GM18508 (cell line): ENCODE results near the gene GSTT2.
"Not testable (repeated sequence)": the region's sequence is repeated elsewhere in the genome, so short reads cannot be mapped to it uniquely, and the experiment has no call there.

ENCODE experiments used
- ATAC-seq: cut with Tn5 transposase; IDR thresholded peaks from one replicate; pipeline ENCODE4 v1.9.1; 2021; ENCODE audit warnings: moderate number of reproducible peaks; ENCODE audit not compliant: insufficient read depth, unreplicated experiment

Gene GSTT2

DNA sequence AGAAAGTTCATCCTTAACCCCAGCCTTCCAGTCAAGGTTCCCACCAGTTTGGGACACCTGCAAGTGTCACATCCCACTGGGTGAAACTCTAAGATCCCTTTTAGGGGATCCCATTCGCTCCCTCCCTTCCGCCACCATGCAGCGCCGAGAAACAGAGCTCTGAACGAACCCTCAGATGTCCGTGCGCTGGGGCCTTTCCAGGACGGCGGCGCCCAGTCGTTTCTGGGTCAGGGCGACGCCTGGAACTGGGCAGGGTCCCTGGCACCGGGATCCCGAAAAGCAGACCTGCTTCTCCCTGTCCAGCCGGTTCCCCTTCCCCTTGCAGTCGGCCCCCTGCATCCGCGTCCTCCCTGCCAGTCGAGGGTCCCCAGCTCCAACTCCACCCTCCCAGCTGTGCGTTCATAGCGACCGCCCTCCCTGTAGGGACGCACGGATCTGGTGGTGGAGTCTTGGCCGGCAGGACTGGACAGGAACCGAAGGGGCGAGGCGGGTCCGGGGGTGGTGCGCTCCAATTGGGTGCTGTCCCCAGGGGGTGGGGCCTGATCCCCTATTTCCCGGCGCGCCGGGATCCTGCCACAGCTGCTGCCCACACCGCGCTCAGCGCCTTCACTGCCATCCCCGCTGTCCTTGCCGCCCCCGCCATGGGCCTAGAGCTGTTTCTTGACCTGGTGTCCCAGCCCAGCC, at the start of gene GSTT2:
TSS of gene GSTT2 (plus strand) at position 578 of the 684 bp plus-strand sequence.
- ATAC-seq: not testable (repeated sequence)

DNA sequence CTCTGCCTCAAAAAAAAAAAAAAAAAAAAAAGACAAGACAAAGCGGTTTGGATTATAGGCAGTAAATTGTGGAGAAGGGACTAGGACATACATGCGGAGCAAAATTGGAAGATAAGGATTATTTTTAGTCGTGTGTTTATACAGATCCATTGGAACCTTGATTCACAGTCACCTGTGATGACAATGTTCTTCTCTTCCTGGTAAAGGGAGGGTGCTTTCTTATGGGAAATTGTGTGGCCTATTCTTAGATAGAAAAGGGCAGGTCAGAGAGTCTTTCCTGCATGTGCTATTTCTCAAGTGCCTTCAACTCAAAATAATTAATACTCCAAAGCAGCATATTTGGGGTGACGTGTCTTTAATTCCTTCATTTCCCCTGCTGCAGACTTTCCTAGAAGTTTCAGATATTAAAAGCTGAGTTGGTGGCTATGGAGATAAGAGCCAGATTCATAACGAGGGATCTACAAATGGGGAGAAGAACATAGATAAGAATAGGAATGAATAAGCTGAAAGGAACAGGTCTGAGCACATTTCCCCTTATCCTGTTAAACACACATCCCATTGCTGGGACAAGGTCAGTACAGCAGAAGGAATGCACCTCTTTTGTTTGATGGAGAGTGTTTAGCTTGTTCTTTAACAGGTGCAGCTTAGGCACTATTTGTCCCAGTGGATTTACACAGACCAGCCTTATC, 41.5 kb upstream of the GSTT2 start:
- no peak for ATAC-seq

DNA sequence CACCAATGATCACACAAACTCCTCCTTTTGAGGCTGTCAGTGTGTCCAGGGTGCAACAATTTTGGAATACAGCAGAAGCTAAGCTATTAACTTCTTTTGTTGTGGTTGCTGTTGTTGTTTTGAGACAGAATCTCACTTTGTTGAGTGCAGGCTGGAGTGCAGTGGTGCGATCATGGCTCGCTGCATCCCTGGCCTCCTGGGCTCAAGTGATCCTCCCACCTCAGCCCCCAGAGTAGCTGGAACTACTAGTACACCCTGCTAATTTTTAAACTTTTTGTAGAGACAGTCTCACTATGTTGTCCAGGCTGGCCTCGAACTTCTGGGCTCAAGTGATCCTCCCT, 40.9 kb upstream of the GSTT2 start:
- ATAC-seq: no peak

DNA sequence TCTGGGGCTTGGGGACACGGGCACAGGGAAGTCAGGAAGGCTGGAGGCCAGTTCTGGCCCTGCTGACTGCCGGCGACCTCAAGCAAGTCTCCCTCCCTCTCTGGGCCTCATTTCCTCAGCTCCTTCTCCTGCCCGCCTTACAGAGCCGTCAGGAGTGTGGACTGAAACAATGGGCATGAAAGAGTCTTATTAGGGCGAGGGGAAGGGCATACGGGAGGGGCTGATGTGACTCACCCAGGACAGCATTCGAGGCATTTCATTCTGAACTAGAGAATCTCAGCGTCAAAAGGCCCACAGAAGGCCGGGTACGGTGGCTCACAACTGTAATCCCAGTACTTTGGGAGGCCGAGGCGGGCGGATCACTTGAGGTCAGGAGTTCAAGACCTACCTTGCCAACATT, 39.8 kb upstream of the GSTT2 start:
- not testable (repeated sequence) for ATAC-seq

DNA sequence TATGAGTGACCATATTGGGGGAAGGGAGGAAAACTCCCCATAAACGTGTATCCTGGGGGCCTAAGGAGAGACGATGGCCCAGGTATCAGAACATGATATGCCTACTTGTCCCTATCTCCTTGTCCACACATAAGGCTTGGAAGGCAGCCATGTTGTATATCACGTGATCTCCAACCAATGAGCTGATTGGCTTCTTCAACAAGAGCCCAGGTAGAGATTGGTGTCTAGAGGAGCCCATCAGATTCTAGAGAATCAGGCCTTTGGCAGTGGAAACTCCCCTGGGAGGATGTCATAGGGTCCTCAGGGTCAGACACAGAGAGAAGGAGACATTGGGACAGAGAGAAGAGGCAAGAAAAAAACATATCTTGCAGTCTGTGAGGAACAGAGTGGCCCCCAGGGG, 32.5 kb upstream of the GSTT2 start:
- not testable (repeated sequence) for ATAC-seq

DNA sequence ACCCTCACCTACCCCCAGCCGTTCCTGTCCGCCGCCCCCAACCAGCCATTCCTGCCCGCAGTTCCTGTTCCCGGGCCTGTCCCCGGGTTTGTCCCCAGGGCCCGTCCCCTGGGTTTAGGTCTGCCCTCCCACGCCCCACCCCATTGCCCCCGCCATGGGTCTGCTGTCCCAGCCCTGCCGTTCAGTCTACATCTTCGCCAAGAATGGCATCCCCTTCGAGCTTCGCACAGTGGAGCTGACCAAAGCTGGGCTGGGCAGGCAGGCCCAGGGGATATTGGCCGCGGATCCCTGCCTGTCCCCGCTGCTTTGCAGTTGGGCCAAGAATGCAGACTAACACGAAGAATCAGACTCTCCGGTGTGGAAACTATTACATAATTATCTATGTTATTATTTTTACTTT, 30.2 kb upstream of the GSTT2 start:
- not testable (repeated sequence) for ATAC-seq

DNA sequence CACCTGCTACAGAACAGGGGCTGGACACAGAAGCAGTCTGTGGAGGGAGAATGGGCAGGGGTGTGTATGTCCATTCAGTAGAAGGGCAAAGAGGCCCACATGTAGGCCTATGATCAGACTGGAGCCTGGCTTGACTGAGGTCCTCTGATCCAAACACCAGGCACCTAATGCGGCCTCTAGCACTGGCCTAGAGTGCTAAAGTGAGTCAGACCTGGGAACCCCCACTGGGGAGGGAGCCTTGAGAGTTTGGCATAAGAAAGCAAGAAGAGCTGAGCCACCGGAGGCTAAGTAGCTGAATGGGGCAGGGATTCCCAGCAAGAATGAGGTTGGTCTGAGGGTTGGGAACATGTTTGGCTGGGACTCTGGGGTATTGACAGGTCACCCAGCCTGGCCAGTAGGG, 28.6 kb upstream of the GSTT2 start:
- ATAC-seq: not testable (repeated sequence)

DNA sequence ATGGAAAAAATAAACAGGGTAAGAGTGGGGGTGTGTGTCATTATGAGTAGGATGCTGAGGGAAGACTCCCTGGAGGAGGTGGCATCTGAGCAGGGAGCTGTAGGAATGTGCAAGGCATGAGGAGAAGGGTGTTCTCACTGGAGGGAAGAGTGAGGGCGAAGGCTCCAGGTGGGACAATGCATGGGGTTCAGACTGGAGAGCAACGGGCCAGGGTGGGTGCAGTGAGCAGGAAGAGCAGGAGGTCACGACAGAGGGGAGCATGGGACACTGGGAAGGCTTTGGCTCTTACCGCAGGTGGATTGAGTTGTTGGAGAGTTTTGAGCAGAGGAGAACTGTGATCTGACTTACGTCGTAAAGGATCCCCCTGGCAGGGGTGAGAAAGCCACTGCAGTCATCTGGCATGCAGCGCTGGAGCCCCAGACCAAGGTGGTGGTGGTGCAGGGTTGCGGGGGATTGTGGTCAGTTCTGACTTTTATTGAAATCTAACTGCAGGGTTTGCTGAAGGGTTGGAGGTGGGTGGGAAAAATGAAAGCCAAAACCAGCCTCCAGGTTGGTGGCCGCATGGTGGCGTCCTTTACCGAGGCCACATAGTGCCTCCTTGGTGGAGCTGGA, 27.0 kb upstream of the GSTT2 start:
- ATAC-seq: not testable (repeated sequence)

DNA sequence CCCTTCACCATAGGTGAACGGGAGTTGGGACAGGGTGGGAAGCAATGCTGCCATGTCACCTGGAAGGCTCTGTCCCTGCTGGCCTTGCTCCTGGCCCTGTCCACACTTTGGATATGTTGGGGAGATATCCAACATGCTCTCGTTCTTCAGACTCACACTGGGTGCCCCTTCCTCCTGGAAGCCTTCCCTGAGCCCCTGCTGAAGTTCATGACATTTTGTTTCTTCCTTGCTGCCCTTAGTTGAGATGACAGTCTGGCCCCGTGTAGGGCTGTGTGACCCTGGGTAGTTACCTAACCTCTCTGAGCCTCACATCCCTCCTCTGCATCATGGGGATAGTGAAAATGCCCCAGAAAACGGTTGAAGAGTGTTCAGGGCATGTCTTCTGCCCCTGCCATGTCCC, 26.4 kb upstream of the GSTT2 start:
- ATAC-seq: not testable (repeated sequence)

DNA sequence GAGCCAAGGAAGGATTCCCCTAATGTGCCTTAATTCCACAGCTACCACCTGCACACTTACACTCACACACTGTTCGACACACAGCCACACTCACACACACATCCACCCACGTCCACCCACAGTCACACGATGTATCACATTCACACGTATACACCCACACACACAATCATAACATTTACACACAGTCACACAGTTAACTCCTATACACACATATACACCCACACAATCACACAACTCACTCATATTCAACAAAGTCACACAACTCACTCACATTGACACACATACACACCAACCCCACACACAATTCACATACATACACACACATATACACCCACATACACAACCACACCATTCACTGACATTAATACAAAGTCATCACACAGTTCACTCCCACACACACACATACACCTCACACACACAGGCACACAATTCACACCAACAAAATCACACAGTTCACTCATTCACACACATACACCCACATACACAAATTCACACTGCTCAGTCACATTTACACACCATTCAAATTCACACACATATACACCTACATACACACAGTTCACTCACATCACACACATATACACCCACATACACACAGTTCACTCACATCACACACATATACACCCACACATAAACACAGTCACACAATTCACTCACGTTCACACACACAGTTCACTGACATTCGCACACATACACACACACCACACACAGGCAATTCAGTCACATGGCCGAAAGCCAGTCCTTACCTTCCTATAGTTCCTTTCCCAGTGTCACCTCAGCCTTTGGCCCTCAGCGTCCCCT, 25.5 kb upstream of the GSTT2 start:
- not testable (repeated sequence) for ATAC-seq

DNA sequence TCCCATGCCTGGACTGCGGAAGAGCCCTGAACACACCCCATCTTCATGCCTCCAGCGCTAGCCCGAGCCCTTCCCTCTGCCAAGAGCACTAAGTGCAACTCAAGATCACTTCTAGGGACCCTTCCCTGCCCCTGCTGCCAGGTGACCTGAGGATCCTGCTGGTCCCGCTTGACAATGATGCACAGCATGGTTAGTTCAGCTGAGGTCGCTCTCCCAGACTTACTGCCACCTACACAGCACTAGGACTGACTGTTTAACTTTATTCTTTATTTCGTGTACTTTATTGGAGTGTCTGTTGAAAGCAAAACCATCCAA, 25.0 kb upstream of the GSTT2 start:
- ATAC-seq: not testable (repeated sequence)

DNA sequence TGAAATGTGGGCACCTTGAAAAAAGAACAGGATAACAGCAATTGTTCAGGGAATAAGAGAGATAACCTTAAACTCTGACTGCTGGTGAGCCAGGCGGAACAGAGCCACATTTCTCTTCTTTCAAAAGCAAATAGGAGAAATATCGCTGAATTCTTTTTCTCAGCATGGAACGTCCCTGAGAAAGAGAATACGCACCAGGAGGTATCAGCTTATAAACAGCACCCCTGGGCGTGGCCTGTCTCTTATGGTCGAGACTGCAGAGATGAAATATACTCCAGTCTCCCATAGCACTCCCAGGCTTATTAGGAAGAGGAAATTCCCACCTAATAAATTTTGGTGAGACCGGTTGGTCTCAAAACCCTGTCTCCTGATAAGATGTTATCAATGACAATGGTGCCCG, 24.0 kb upstream of the GSTT2 start:
- ATAC-seq: not testable (repeated sequence)

DNA sequence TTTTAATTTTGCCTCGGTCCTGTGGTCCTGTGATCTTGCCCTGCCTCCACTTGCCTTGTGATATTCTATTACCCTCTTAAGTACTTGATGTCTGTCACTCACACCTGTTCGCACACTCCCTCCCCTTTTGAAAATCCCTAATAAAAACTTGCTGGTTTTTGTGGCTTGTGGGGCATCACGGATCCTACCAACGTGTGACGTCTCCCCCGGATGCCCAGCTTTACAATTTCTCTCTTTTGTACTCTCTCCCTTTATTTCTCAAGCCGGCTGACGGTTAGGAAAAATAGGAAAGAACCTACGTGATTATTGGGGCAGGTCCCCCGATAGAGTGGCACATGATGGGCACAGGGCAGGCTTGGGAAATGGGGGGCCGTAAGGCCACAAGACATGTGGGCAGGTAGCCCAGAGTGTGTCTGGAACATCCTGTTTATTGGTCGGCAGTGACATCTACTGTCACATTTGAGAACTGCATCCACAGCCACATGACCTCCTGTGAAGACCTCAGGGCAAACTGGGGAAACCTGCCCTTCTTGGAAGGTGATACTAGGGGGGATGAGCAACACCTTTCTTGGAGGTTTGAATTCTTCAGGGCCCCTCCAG, 23.5 kb upstream of the GSTT2 start:
- ATAC-seq: not testable (repeated sequence)

DNA sequence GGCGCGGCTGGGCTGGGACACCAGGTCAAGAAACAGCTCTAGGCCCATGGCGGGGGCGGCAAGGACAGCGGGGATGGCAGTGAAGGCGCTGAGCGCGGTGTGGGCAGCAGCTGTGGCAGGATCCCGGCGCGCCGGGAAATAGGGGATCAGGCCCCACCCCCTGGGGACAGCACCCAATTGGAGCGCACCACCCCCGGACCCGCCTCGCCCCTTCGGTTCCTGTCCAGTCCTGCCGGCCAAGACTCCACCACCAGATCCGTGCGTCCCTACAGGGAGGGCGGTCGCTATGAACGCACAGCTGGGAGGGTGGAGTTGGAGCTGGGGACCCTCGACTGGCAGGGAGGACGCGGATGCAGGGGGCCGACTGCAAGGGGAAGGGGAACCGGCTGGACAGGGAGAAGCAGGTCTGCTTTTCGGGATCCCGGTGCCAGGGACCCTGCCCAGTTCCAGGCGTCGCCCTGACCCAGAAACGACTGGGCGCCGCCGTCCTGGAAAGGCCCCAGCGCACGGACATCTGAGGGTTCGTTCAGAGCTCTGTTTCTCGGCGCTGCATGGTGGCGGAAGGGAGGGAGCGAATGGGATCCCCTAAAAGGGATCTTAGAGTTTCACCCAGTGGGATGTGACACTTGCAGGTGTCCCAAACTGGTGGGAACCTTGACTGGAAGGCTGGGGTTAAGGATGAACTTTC, 18.7 kb upstream of the GSTT2 start, which contains the start of gene GSTT2B:
TSS of gene GSTT2B (minus strand) at position 112 of the 688 bp plus-strand sequence. CDS start at position 48, 64 bp downstream.
- not testable (repeated sequence) for ATAC-seq

DNA sequence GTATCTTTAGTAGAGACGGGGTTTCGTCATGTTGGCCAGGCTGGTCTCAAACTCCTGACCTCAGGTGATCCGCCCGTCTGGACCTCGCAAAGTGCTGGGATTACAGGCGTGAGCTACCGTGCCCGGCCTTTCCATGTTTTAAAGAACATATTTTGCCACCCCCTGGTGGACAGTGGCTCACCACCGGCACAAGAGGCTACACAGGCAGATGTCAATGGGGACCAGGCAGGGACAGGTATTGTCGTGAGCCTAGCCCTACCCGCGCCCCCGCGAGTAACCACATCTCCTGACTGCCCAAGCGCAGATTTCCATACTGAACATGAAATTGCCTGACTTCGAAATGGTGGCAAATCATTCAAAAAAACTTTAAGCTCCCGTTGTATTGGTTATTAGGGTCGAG, 13.8 kb upstream of the GSTT2 start:
- ATAC-seq: not testable (repeated sequence)

DNA sequence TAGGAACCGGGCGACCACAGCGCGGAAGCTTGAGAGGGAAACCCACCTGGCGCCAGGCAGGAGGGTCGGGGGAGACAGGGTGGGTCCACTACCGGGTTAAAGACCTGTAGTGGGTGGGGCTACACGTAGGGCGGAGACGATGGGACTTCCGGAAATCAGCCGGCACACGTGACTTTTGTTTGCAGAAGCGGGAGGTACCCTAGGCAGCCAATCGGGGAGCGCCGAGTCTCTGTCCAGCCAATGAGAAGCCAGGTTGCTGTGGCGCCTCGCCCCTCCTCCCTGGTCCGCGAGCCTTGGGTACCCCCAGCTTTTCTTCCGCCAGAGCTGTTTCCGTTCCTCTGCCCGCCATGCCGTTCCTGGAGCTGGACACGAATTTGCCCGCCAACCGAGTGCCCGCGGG, 13.4 kb upstream of the GSTT2 start, which contains the start of gene DDTL:
TSS of gene DDTL (plus strand) at position 321 of the 400 bp plus-strand sequence. CDS start at position 348, 27 bp downstream.
- not testable (repeated sequence) for ATAC-seq

DNA sequence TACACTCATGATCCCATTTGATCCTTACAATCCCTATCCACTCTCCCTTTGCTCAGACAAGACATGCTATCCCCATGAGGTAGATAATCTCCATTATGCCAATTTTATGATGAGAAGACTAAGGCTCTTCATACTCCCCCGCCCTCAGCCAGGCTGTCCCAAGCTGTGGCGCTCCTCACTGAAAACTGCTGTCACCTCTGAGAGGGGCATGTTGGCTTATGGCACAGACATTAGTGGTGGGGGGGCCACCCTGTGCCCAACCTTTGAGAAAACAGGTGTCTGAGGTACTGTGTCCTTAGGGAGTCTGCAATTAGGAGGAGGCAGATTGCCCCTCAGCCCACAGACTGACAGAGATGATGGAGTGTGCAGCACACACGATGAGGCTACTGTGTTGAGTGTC, 10.9 kb upstream of the GSTT2 start:
- ATAC-seq: no peak

DNA sequence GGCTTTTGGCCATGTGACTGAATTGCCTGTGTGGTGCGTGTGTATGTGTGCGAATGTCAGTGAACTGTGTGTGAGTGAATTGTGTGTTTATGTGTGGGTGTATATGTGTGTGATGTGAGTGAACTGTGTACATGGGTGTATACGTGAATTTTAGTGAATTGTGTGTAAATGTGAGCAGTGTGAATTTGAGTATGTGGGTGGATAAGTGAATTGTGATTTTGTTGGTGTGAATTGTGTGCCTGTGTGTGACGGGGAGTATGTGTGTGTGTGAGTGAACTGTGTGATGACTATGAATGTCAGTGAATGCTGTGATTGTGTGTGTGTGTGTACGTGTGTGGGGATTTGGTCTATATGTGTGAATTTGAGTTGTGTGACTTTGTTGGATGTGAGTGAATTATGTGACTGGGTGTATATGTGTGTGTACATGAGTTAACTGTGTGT, 9.7 kb upstream of the GSTT2 start:
- ATAC-seq: no peak

DNA sequence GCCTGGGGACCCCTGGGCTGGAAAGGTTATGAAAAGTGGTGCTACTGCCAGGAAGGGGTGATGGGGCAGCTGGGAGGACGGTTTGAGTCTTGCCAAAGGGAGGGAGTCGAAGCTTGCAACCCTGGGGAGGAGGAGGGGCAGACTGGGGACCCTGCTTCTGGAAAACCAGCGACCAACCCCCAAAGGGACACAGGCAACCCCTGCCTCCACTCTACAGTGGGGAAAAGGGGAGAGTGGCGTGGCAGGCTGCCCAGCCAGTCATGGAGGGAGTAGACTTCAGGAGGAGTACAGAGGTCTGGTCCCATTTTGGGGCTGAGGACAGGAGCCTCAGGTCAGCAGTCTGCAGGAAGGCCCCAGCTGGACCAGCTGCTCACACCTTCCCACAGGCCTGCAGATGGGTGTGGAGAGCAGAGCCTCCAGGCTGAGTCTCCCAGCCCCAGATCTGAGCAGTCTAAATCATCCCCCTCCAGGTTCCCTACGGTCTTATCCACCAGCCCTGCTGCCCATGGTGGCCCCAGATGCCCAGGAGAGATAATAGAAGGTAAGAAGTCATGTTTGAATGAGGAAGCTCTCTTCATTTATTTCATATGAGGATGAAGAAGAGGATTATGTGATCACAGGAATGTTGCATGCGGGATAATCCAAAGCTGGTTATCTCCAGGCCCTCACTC, 9.0 kb upstream of the GSTT2 start:
- no peak for ATAC-seq
